HepG2 (cell line): ENCODE results near the gene ANKRD39. TPM values are rescaled to one million over a fixed set of nuclear protein-coding genes. Genes with fewer than 3 reads are reported as not detected.

ENCODE experiments used
- ATAC-seq: fragments of 200-7000 bp; cut with Tn5 transposase; 3 replicates; pipeline ENCODE4 v1.9.1; 2020; ENCODE audit warnings: mild to moderate bottlenecking, moderate library complexity
- BruUV-seq: library from RNA; stranded (reverse); fragments of 400-500 nt; replicated peaks from 2 replicates; lab custom pipeline; 2021; lab: Mats Ljungman, UMichigan
- CTCF ChIA-PET: fragments of 300-600 bp; formaldehyde crosslinking; extraction: SDS; loops from one replicate; lab custom pipeline; 2021; ENCODE audit warnings: low total read pairs, inconsistent platforms, low intra/inter-chr PET ratio; lab: Yijun Ruan, JAX
- POLR2A ChIA-PET: fragments of 350-600 bp; sonication (Branson Sonifier 250); formaldehyde crosslinking; loops from one replicate; lab custom pipeline; 2020; ENCODE audit warnings: antibody characterized with exemption, inconsistent platforms; lab: Yijun Ruan, JAX
- DNase-seq: peaks from one replicate; pipeline ENCODE4 v3.0.0-alpha.2; 2015; ENCODE audit warnings: low spot score
- FAIRE-seq: peaks from 3 replicates; lab custom pipeline; 2011; peaks lifted over from hg19 to GRCh38; lab: Jason Lieb, UNC
- H2AFZ ChIP-seq: one replicate; pipeline ENCODE4 v1.6.1; 2011; ENCODE audit warnings: low read length, inconsistent platforms
- H3K27ac ChIP-seq: fragments of 300-600 bp; 3 replicates; pipeline ENCODE4 v1.8.0; 2011; ENCODE audit warnings: mixed run types, mild to moderate bottlenecking, mixed read lengths, low read length, inconsistent platforms; ENCODE audit not compliant: insufficient read depth; ENCODE audit errors: extremely low read length
- H3K27me3 ChIP-seq, 2 experiments: fragments of 200-600 bp in 1 of 2; 2 replicates in 1 of 2; 3 replicates in 1 of 2; pipeline versions ENCODE4 v1.6.0 to v1.8.0; 2011; ENCODE audit warnings: low read length in 2 of 2, mild to moderate bottlenecking in 2 of 2, moderate library complexity in 2 of 2, inconsistent platforms in 1 of 2; ENCODE audit not compliant: insufficient read depth in 2 of 2, control insufficient read depth in 1 of 2
- H3K36me3 ChIP-seq, 2 experiments: fragments of 200-600 bp in 1 of 2; replicated peaks in 1 of 2; 2 replicates in 1 of 2; 3 replicates in 1 of 2; pipeline versions ENCODE4 v1.5.1 to v1.8.0; 2011; ENCODE audit warnings: low read length in 2 of 2, inconsistent platforms in 1 of 2; ENCODE audit not compliant: insufficient read depth in 2 of 2, control insufficient read depth in 1 of 2
- H3K4me1 ChIP-seq: 2 replicates; pipeline ENCODE4 v1.5.1; 2012; ENCODE audit warnings: low read length, inconsistent platforms; ENCODE audit not compliant: insufficient read depth
- H3K4me2 ChIP-seq: 2 replicates; pipeline ENCODE4 v1.6.0; 2011; ENCODE audit warnings: low read depth, low read length, inconsistent platforms
- H3K4me3 ChIP-seq, 3 experiments: fragments of 200-600 bp in 1 of 3; sonication (generic), shearing (Covaris generic) in 1 of 3; replicated peaks in 1 of 3; 2 replicates each; pipeline ENCODE4 v1.5.1; 2011 to 2016; ENCODE audit warnings: low read length in 3 of 3, inconsistent platforms in 2 of 3, low read depth in 2 of 3, mild to moderate bottlenecking in 2 of 3, control low read depth in 1 of 3, mixed read lengths in 1 of 3; ENCODE audit not compliant: insufficient read depth in 1 of 3
- H3K79me2 ChIP-seq: one replicate; pipeline ENCODE4 v1.6.1; 2011; ENCODE audit warnings: low read length, inconsistent platforms; ENCODE audit not compliant: insufficient read depth
- H3K9ac ChIP-seq: 2 replicates; pipeline ENCODE4 v1.6.0; 2011; ENCODE audit warnings: mild to moderate bottlenecking, low read depth, low read length, inconsistent platforms; ENCODE audit not compliant: insufficient read depth
- H3K9me3 ChIP-seq: 2 replicates; pipeline ENCODE4 v1.5.1; 2012; ENCODE audit warnings: mild to moderate bottlenecking, low read length
- H4K20me1 ChIP-seq: 2 replicates; pipeline ENCODE4 v1.6.0; 2011; ENCODE audit warnings: inconsistent platforms, mild to moderate bottlenecking, low read length, moderate library complexity; ENCODE audit not compliant: insufficient read depth
- MBD4 ChIP-seq: IDR thresholded peaks from 2 replicates; pipeline ENCODE4 v1.6.1; 2012; ENCODE audit warnings: low read length, inconsistent platforms, borderline replicate concordance
- SETDB1 ChIP-seq: sonication (generic); formaldehyde crosslinking; IDR thresholded peaks from 2 replicates; pipeline ENCODE4 v1.5.1; 2020; ENCODE audit warnings: missing genetic modification reagents, mild to moderate bottlenecking, borderline replicate concordance
- SOX5 ChIP-seq: IDR thresholded peaks from 2 replicates; pipeline ENCODE4 v1.6.1; 2016; ENCODE audit warnings: borderline replicate concordance
- ZBTB42 ChIP-seq: sonication (generic); formaldehyde crosslinking; IDR thresholded peaks from 2 replicates; pipeline ENCODE4 v1.5.0; 2020; ENCODE audit warnings: mild to moderate bottlenecking, missing genetic modification reagents
- ZNF18 ChIP-seq: sonication (generic); formaldehyde crosslinking; IDR thresholded peaks from 2 replicates; pipeline ENCODE4 v1.8.0; 2022; ENCODE audit warnings: mild to moderate bottlenecking, missing genetic modification reagents; ENCODE audit not compliant: insufficient replicate concordance
- ZNF280D ChIP-seq: sonication (generic); formaldehyde crosslinking; IDR thresholded peaks from 2 replicates; pipeline ENCODE4 v1.5.1; 2020; ENCODE audit warnings: mild to moderate bottlenecking, missing genetic modification reagents
- ZNF644 ChIP-seq: IDR thresholded peaks from 2 replicates; pipeline ENCODE4 v1.6.1; 2016; ENCODE audit warnings: low read depth
- ZNF710 ChIP-seq: sonication (generic); formaldehyde crosslinking; IDR thresholded peaks from 2 replicates; pipeline ENCODE4 v1.5.0; 2020; ENCODE audit warnings: mild to moderate bottlenecking, missing genetic modification reagents, borderline replicate concordance
- ZNF75D ChIP-seq: sonication (generic); formaldehyde crosslinking; IDR thresholded peaks from 2 replicates; pipeline ENCODE4 v1.8.1; 2023; ENCODE audit warnings: missing genetic modification reagents, mild to moderate bottlenecking, borderline replicate concordance
- ZNF766 ChIP-seq: sonication (generic); formaldehyde crosslinking; IDR thresholded peaks from 2 replicates; pipeline ENCODE4 v1.5.0; 2020; ENCODE audit warnings: missing genetic modification reagents, borderline replicate concordance
- WGBS: methylation state at CpG from one replicate; pipeline ENCODE4 v1.1.6; 2017; ENCODE audit warnings: low lambda C conversion rate; 5-methylcytosine and 5-hydroxymethylcytosine counted together
- in situ Hi-C: cut with HindIII; loops from 2 replicates; pipeline ENCODE4 v1.10.0; 2017; ENCODE audit warnings: low pct_unique_long_range_greater_than_20kb; ENCODE audit not compliant: extremely low pct_ligation_motif_present
- intact Hi-C: fragments of 100-400 bp; cut with micrococcal nuclease; formaldehyde crosslinking; loops from one replicate; pipeline ENCODE4 v1.10.0; 2022; ENCODE audit not compliant: unreplicated experiment
- polyA plus RNA-seq, 8 experiments: library from polyadenylated mRNA; depleted of rRNA in 3 of 8; stranded (reverse) in 7 of 8; unstranded in 1 of 8; fragments of >200 nt; fragmentation: Illumina TruSeq in 4 of 8; extraction: Trizol in 4 of 8; gene quantifications; 2 replicates each; pipeline versions ENCODE4 v1.2.1 to v1.2.3, GENCODE V29; 2011 to 2016; ENCODE audit warnings: low read depth in 4 of 8, missing spikeins in 1 of 8, mixed read lengths in 1 of 8; ENCODE audit not compliant: insufficient read depth in 1 of 8
- total RNA-seq, 5 experiments: library from RNA; depleted of rRNA; stranded (reverse); fragments of >200 nt; fragmentation: Illumina TruSeq; extraction: Trizol; gene quantifications; 2 replicates each; pipeline ENCODE4 v1.2.3, GENCODE V29; 2016; ENCODE audit warnings: low read depth in 1 of 5

Gene ANKRD39
- total and polyA plus RNA-seq, 2 of the 13 experiments (the other 11 are each of a cell fraction or from before 2014, with no cell fraction given), result 23.2 to 24.8 TPM

GRCh38 chr2:96898135-96898505, 40.3 kb upstream of the ANKRD39 start:
- intact Hi-C loops, result no loop called here
- no peaks in the 10 kb centered on the region for H3K79me2 ChIP-seq
- DNase-seq, result no peak
- no peak overlapping the region for H3K9ac ChIP-seq
- CTCF ChIA-PET, result no interaction called here
- no peak for TF ChIP-seq ZNF280D
- no peak for TF ChIP-seq ZNF18 (CRISPR knock-in tag)
- no peak for TF ChIP-seq SETDB1
- no peak for TF ChIP-seq ZNF75D (CRISPR knock-in tag)
- TF ChIP-seq MBD4, result no peak
- no peak for TF ChIP-seq ZNF766 (CRISPR knock-in tag)
- no peak for TF ChIP-seq SOX5 (CRISPR knock-in tag)
- no peak for TF ChIP-seq ZNF644 (CRISPR knock-in tag)
- no peak for TF ChIP-seq ZBTB42 (CRISPR knock-in tag)
- no peak for TF ChIP-seq ZNF710 (CRISPR knock-in tag)
- H3K9me3 ChIP-seq, result no peaks in the 10 kb centered on the region
- 26% methylated on average over 6 of the region's 8 CpGs for WGBS
- H3K27me3 ChIP-seq, result peaks cover 24 to 64% of the 10 kb centered on the region in 2 experiments
- no peak for ATAC-seq
- BruUV-seq, result no TSS peak
- no peak for FAIRE-seq
- POLR2A ChIA-PET, result no interaction called here
- no peak overlapping the region for H2AFZ ChIP-seq
- H3K36me3 ChIP-seq, result no peaks in the 10 kb centered on the region
- H3K4me2 ChIP-seq, result no peak overlapping the region
- in situ Hi-C loops, result no loop called here
- H3K4me3 ChIP-seq, result no peak overlapping the region
- no peak overlapping the region for H3K27ac ChIP-seq
- no peaks in the 10 kb centered on the region for H3K4me1 ChIP-seq
- H4K20me1 ChIP-seq, result no peaks in the 10 kb centered on the region
